Stimulated activated CD8-positive, alpha-beta memory T cell treated with anti-CD3 and anti-CD28 coated beads, Interleukin-4, amount 100 ng/mL, for 24 hours (primary cell): Measurements from ENCODE around the gene PARVB.

Experiments used
- DNase-seq: peaks from one replicate; pipeline ENCODE4 v3.0.0-alpha.2; 2020; ENCODE audit warnings: low read depth

The PARVB gene

DNA sequence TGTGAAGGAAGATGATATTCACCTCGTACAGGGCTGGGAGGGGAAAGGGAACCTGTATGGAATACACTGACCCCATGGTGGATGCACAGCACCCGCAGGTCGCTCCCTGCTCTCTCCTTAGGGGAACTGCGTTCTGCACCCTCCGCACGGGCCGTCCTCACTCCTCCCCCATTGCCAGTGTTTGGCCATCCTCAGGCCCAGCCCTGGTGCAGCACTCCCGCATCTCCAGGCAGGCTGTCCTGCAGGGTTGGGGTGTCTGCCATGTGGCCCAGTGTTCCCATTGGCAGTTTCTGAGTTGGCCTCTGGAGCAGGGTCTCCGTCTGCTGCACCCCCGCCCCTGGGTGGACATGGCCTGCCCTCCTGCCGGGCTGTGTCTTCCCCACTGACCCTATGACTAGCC lies 137.6 kb downstream of the PARVB start:
- DNase-seq, result no peak

DNA sequence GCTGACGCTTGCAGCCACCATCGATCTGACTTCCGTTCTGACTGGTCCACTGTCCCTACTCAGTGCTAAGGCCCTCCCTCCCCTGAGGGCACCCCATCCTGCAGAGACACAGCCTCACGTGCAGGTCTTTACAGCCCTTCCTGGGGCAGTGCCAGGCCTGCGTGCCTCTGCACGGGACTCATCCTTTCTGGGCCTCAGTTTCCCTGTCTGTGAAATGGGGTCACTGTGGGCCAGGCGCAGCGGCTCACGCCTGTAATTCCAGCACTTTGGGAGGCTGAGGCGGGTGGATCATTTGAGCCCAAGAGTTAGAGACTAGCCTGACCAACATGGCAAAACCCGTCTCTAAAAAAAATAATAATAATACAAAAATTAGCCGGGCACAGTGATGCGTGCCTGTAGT lies 138.9 kb downstream of the PARVB start:
- DNase-seq, result no peak

DNA sequence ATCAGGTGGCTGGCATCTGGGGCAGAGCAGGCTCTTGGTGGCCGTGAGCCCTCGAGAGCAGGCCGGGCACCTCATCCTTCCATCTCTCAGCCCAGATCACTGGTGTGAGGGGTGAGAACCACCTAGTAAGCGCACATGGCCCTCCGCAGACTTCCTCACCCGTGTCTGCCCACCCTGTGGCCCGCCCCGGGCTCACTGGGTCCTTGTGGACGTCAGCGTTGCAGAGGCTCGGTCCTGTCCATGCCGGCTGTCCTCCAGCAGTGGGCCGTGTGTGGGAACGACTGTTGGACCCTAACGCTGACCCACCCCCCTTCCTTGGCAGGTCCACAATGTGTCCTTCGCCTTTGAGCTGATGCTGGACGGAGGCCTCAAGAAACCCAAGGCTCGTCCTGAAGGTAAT lies 139.4 kb downstream of the PARVB start:
- no peak for DNase-seq

DNA sequence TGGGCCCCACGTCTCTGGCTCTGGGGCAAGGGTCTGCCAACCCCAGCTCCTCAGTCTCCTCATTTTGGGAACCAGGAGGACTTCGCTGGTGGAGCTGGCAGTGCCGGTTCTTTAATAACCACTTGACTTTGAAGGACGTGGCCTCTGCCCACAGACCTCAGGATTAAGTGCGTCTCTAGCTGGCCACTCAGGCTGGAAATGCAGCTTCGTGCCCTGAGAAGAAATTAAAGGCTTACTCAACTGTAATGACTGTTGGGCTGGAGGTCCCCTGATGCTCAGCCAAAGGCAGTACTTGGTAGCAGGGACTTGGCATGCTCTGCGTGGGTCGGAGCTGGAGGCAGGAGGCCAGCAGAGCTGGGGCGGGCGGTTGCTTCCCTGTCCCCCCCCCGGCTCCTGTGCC lies 139.9 kb downstream of the PARVB start:
- no peak for DNase-seq

DNA sequence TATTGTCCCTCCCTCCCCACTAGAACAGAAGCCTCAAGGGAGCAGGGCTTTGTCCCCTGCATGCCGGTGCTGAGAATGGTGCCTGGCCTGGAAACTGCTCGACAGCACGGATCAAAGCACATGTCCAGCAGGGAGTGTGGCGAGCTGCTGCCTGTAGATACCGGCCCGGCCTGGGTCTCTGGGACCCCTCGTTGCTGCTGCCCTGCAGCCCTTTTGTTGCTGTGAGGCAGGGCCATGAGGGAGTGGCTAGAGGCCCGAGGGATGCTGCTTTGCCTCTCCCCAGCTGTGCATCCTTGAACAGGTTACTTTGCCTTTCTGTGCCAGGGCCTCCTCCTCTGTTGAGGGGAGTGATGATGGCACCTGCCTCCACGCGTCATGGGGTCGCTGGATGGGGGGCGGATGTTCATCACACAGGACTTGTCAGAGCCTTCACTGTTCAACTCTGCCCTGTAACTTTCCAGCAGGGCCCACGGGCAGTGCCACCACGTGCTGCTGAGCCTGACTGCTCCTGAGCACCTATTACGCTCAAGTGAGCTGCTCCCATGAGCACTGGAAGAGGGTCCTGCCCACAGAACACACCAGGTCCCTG lies 141.3 kb downstream of the PARVB start:
- no peak for DNase-seq

DNA sequence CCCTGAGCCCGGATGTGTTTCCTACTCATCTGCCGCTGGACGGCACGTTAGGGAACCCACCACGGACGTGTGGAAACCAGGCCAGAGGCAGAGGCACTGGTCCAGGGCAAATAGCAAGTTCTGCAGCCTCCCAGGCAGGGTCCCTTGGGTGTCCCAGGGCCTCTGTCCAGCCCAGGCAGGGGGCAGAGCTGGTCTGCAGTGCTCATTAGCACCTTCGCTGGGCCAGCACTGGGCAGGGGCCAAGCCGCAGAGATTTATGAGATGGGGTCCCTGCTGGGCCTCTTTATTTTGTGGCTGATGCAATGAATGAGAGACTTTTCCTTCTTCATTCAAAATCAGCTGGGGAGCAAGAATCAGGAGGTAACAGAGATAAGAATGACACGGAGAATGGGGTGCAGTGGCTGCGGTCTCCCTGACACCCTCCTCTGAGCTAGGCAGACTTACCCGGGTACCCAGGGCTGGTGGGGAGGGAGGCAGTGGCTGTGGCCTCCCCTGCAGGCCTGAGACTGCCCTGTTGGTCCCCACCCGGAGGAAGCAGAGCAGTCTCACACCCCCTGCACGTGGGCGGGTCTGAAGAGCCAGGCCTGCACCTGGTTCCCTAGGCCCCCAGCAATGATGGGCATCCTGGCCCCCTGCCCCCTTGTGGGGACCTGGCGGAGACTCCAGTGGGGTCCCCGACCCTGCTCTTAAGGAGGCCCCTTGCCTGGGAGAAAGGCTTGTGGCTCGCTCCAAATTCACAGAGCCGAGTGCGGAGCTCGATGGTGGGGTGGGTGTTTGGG lies 142.6 kb downstream of the PARVB start:
- DNase-seq, result no peak

DNA sequence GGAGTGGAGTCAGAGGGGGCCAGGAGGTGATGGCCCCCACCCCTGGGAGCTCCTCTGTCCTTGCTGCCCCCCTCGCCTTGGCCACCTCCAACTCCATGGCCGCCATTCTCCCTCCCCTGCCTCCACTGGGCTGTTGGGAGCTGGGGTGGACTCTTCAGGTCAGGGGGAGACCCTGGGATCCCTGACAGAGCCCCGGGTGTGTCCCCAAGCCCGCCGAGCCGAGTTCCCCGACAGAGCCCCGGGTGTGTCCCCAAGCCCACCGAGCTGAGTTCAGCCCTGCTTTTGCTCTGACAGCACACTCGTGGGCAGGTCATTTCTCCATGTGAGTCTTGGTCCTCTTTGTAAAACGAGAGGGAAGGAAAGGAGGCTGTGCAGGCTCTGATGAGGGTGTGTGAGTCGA lies 143.4 kb downstream of the PARVB start:
- DNase-seq, result no peak

DNA sequence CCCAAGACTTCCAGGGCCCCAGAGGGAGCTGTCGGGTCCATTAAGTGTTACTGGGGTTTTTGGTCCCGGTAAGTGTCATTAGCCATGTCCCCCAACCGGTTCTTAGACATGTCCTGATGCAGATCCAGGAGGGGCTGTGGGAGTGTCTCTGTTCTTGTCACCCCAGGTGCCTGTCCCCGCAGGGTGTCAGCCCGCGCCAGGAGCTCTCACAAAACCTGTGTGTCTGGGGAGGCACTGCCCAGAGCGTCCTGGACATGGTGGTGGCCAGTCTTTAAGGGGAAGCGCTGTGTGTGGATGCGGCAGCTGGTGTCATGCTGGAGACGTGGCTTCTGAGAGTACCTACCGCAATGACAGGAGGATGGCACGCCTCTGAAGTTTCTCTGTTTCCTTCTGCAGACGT lies 144.1 kb downstream of the PARVB start:
- DNase-seq, result no peak

DNA sequence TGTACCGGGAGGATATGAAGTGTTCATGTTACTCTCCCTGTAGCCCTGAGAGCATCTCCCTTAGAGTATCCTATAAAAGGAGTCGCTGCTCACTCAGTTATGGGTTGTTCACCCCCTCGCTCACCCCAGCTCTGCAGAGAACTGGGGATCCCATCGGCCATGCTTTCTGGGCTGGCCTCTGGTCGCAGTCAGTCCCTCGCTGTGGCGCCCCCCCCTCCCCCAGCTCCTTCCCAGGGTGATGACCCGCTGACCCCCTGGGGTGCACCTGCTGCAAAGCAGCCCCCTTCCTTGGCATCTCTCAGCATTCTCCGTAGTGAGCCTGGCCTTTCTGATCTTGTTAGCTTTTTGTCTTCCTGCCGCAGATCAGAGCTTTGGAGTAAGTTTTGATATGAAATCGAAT lies 146.4 kb downstream of the PARVB start:
- no peak for DNase-seq

DNA sequence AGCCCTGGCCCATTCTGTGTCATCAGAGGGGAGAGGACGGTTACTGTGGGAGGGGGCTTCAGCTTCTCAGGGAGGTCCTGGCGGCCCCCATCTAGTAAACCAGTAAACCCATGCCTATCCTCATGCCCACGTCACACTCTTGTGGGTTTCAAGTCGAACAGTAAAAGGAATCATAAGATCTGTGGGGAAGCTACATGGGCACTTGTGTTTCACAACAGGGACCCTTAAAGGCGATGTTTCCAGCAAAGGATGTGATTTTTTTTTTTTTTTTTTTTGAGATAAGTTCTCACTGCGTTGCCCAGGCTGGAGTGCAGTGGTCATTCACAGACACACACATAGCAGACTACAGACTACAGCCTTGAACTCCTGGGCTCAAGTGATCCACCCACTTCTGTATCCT lies 147.5 kb downstream of the PARVB start:
- no peak for DNase-seq

DNA sequence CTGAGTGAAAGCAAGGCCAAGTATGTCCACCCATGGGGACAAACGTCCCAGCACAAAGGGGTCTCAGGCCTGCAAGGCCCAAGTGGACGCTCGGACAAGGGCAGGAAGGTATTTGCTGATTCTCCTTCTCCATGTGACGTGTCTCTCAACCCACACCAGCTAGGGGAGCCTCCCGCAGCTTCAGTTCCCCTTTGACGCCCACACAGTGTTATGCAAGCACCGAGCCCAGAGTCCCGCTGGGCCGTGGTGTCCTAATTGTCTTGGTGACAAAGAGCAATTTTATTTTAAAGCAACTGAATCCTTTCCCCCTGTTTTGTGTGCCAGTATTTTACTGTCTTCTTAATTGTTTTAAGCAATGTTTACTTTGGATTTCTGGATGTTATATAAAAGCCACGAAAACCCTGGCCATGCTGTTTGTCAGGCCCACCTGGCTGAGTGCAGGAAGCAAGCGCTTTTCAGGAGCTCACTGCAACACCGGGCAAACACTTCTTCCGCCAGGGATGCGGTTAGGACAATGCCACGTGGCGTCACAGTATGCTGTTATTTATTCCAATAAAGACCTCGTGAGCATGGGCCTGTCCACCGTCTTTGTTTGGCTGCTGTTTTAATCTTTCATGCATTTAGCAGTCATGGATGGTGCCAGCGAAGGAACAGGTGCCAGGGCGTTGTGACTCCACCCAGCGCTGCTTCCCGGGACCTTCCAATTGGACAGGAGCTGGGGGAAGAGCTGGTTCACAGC lies 148.4 kb downstream of the PARVB start:
- DNase-seq, result no peak

DNA sequence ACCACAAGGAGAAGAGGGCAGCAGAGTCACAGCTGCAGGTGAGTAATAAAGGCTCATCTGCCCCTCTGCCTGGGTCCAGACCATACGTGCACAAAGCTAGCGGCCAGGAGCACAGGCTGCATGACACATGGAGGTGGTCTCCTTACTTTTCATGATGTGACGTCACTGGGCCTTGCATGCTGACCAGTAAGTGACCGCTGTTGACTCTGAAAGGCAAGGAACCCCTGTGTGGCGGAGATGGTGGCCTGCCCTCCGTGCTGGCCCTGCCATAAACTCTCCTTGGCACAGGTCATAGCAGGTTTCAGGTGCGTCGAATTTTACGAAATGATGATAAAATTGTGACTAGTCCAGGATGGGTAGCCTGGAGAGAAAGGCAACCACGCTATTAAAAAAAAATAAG lies 149.1 kb downstream of the PARVB start:
- no peak for DNase-seq

DNA sequence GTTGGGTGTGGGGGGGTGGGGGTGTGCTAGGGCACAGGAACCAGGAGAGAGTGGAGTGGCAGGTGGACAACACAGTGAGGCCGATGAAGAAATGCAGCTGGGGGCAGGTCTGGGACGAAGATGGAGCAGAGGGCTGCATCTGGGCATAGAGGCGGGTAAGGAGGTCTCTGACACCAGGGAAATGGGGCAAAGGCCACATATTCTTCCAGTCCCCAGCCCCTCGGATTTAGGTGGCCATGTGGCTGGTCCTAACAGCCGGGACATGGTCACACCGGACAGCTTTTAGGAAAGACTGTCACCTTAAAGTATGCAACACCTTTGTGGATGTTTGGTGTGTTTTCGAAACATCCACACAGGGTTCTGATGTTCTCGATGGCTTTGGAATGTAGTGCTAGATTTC lies 151.6 kb downstream of the PARVB start:
- DNase-seq, result no peak

DNA sequence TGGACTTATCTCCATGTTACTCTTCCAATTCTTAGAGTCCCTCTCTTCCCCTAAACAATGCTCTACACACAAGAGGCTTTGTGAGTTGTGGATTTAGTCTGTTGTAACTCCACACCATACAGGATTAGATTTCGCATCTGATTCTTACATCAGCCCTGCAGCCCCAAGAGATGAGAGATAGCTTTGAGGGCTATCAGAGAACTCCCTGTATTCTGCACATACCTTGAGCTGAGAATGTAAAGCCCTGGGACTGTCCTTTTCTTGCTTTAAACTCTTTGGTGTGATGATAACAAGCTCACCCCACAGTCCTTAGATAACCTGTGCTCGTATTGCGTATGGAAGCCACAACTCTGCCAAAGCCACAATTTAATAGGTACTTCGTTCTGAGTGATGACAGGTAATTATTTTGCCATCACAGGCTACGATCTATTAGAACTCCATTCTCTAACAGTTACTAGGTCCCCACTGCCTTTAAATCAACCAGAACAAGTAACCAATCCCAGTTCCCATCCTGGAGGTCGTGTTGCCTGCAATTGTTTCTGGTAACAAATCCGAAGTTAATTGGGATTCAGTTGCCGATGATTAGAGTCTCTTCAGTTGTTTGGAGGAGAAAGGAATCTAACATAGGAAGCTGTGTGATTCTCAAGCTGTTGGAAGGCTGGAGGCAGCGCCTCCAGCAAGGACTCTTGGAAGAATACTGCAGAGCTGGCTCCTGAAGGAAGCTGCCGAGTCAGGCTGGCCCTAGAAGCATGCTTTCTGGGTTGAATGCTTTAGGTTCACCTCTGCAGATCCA lies 155.3 kb downstream of the PARVB start:
- no peak for DNase-seq

DNA sequence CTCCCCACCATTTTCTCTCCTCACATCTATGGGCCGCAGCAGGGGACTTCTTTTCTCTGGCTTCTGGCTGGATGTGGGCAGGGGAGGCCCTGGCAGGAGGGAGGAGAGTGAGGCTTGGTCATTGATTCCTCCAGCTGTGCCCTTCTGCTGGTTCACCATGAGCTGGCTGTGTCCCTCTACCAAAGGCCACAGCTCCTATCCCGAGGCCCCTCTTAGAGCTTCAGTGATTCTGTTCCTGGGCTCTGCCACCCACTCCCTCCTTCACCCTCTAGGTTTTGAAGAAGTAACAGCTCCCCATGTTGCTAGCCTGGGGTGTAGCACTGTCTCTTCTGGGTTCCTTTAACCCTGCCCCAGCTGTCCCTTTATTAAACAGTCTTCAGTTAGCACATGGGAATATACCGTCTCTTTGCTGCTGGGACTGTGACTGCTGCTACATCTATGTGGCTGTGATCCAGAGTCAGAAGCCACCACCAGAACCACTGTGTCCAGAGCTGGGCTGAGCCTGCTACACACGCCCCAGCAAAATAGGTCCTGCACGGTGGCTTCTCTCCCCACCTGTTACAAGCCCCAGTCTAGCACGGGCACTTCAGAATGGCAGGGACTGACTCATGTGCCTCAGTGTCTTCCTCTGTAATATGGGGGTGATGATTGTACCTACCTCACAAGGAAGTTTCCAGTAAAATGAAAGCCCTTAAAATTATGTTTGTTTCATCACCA lies 156.0 kb downstream of the PARVB start:
- DNase-seq, result no peak

DNA sequence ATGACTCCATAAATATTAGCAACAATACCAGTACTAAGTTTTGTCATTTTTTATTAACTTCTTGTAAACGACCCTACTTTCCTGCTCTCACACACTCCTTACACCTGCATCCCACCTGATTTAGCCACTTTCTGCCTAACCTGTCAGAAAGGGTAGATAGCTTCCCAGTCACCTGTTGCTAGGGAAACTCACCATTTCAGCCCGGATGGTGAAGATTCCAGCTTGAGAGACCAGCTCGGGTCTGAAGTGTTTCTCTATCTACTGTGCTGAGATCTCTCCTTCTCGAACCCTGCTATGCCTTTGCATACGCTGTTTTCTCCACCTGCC lies 156.6 kb downstream of the PARVB start, which contains the start of gene PARVG:
TSS of gene PARVG (plus strand) at position 220 of the 327 bp plus-strand sequence. CDS start 2,405 bp downstream, outside the sequence.
- DNase-seq, result no peak

DNA sequence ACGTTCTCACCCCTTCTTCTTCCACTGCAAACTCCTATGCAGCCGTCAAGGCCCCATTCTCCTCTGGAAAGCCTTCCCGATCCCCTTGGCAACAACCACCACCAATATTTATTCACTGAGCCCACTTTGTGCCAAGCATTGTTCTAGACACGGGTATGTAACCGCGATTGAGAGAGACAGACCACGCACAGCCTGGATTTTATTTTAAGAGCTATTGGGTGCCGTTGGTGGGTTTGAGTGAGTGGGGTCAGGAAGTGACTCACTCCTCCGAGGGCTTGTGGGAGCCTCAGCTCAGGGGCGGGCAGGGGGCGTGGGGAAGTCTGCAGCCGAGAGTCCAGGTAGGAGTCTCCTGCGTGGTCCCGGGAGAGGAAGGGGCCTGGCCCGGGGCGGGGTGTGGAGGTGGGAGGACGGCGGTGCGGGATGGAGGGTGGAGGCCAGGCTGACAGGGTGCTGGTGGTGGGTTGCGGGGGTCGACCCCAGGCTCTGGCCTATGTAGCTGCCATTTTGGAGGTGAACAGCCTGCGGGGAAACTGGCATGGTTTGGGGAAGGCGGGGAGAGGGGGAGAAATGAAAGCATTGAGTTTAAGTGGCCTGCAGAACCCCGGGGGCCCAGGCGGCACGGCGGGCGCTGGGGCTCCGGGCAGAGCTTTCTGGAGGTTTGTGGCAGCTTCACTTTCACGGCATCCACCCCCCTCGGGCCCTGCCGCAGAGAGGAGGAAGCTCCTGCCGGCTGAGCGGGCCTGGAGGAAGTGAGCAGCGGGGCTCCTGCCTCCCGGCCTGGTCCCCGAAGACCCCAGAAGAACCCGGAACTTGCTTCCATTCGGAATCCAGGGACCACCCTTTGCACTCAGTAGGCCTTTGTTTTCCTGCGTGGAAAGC lies 157.2 kb downstream of the PARVB start:
- DNase-seq, result peak; percentile 48

DNA sequence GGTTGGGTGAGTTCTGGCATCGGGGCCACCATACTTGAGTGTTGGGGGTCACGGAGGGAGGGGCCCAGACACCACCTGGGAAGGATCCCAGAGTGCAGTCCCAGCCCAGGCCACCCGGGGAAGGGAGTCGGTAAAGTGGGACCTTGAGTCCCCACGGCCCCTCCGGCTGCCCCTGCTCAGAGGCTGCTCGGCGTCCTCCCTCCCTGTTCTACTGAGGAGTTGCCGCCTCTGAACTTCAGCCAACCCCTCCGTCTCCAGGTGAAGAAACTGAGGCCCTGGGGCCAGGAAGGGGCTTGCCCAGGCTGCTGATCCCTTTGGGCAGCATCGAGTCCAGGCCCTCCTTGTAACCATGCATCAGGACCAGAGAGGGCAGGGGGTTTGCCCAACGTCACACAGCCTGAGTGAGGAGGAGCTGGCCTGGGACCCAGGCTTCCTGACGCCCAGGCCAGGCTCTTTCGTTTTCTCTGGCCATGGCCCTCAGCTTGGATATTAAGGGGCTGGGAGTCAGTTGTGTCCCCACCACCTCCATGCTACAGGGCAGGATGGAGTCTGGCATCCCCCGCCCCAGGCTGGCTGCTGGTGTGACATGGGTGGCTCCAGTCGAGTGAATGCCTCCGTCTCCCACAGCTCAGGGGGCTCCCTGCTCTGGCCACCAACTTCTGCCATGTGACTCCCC lies 157.9 kb downstream of the PARVB start:
- DNase-seq, result no peak

DNA sequence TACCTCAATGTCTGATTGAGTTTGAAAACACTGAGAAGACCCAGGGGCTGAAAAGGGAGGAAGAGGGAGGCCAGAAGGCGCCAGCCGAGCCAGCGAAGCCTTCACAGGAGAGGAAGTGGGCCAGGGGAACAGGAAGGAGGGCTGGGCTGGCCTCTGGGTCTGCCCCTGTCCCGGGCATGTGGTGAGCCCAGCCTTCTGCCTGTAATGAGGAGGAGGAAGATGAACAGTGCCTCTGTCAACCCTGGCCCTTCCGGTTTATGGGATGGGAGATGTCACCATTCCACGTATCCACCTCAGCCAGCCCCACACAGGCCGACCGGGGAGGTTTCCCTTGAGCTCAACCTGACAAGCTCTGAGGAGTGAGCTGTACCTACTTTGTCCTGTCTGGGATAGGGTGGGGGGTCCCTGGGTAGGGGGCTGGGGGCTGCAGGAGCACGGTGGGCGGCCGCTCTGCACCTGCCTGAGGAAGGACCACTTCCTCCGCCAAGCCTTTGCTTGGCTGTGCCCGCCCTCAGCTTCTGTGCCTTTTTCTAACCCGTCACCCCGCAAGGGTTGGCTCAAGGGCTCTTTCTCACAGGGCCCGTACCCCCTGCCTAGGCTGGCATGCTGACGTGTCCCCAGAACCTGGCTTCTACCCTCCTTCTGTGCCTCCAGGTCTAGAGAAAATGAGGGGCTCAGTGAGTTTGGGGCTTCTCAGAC lies 158.6 kb downstream of the PARVB start:
- DNase-seq, result peak; percentile 26

DNA sequence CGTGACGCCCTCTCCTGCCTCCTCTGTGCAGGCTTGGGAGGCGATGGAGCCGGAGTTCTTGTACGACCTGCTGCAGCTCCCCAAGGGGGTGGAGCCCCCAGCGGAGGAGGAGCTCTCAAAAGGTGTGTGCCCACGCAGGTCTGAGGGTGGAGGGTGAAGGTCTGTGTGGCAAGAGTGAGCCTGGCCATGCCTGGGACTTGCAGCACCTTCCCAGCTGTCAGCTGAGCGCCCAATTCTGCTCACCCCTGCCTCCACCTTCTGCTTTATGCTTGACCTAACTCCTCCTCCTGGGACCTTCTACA lies 159.1 kb downstream of the PARVB start:
- DNase-seq, result no peak
